Measurements from ENCODE around the gene SNW1.

Gene SNW1

DNA sequence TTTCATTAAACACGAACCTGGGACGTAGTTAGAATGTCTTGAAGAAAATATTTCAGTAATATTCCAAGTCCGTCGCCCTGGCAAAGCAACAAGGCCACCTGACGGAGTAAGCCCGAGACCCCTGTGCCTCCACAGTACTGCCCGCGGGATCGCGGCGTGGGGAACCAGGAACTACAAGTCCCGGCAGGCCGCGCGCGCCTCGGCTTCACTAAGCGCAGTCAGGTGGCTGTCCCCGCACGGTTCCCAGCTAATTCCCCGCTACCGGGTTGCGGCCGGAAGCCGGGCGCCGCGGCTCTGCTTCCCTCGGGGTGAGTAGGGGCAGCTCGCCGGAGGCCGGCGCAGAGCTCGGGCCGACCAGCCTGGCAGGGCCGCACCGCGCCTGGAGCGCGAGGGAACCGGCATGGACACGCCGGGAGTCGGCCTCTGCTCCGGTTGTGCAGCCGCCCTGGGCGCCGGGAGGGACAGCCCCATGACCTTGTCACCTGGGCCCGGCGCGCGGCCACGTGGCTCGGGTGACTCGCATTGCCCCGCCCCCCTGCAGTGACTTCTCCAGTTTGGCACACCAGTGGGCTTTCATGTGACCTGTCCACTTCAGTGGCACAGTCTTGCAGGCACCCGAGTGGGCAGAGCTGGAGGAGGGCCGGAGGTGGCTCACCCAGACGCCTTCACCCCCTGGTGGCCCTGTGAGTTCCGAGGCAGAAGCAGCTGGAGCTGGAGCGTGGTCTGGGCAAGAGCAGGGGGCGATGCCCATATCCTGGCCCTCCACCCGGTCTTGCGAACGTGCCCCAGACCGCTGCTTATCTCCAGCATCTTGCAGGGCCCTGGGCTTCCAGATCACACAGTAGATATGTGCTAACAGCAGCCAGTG, 39.1 kb upstream of the SNW1 start, which contains the start of gene ADCK1 (continued):
- TF ChIP-seq ZBTB1 (tag by site-specific recombination; IDR thresholded peaks at IDR 0.05) (no peak), AEBP2 (tag by site-specific recombination; IDR thresholded peaks at IDR 0.05; ENCODE audit: borderline replicate concordance) (no peak), ZNF114 (tag by site-specific recombination; IDR thresholded peaks at IDR 0.05) (no peak), ZNF239 (tag by site-specific recombination; IDR thresholded peaks at IDR 0.05) (no peak), ZNF610 (tag by site-specific recombination; IDR thresholded peaks at IDR 0.05; ENCODE audit: borderline replicate concordance) (no peak), ZNF433 (tag by site-specific recombination; IDR thresholded peaks at IDR 0.05; ENCODE audit: low read depth) (no peak), ZNF707 (tag by site-specific recombination; IDR thresholded peaks at IDR 0.05) (no peak), ZNF48 (tag by site-specific recombination; IDR thresholded peaks at IDR 0.05) (no peak), ZBTB7A (tag by site-specific recombination; IDR thresholded peaks at IDR 0.05; ENCODE audit: low read depth) (no peak), ZNF148 (tag by site-specific recombination; IDR thresholded peaks at IDR 0.05; ENCODE audit: borderline replicate concordance) (no peak), ZNF624 (tag by site-specific recombination; IDR thresholded peaks at IDR 0.05) (no peak), ZNF335 (tag by site-specific recombination; conservative IDR thresholded peaks at IDR 0.05) (peak; percentile 98), MZF1 (tag by site-specific recombination; IDR thresholded peaks at IDR 0.05; ENCODE audit: borderline replicate concordance) (no peak), ZNF501 (tag by site-specific recombination; IDR thresholded peaks at IDR 0.05) (no peak), IKZF3 (tag by site-specific recombination; IDR thresholded peaks at IDR 0.05) (peak; percentile 50; the same call in 1 of the 2 replicates), ZNF658 (tag by site-specific recombination; IDR thresholded peaks at IDR 0.05) (no peak), SETDB1 (IDR thresholded peaks at IDR 0.05; ENCODE audit: insufficient read length, low read length) (no peak), ZNF623 (tag by site-specific recombination; IDR thresholded peaks at IDR 0.05) (no peak), SCRT2 (tag by site-specific recombination; IDR thresholded peaks at IDR 0.05) (peak; percentile 96), ZNF514 (tag by site-specific recombination; IDR thresholded peaks at IDR 0.05) (no peak), ZNF362 (tag by site-specific recombination; IDR thresholded peaks at IDR 0.05) (peak; percentile 73), ZNF704 (tag by site-specific recombination; IDR thresholded peaks at IDR 0.05) (peak; percentile 96), ZNF19 (tag by site-specific recombination; IDR thresholded peaks at IDR 0.05; ENCODE audit: low read depth) (no peak), ZNF341 (tag by site-specific recombination; IDR thresholded peaks at IDR 0.05; ENCODE audit: low read depth) (peak; percentile 56)
- TF ChIP-seq, protein P1, sequence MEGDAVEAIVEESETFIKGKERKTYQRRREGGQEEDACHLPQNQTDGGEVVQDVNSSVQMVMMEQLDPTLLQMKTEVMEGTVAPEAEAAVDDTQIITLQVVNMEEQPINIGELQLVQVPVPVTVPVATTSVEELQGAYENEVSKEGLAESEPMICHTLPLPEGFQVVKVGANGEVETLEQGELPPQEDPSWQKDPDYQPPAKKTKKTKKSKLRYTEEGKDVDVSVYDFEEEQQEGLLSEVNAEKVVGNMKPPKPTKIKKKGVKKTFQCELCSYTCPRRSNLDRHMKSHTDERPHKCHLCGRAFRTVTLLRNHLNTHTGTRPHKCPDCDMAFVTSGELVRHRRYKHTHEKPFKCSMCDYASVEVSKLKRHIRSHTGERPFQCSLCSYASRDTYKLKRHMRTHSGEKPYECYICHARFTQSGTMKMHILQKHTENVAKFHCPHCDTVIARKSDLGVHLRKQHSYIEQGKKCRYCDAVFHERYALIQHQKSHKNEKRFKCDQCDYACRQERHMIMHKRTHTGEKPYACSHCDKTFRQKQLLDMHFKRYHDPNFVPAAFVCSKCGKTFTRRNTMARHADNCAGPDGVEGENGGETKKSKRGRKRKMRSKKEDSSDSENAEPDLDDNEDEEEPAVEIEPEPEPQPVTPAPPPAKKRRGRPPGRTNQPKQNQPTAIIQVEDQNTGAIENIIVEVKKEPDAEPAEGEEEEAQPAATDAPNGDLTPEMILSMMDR (tag by site-specific recombination; IDR thresholded peaks at IDR 0.05) = peak; percentile 55; the same call in 1 of the 2 replicates
- TF ChIP-seq, protein P2, sequence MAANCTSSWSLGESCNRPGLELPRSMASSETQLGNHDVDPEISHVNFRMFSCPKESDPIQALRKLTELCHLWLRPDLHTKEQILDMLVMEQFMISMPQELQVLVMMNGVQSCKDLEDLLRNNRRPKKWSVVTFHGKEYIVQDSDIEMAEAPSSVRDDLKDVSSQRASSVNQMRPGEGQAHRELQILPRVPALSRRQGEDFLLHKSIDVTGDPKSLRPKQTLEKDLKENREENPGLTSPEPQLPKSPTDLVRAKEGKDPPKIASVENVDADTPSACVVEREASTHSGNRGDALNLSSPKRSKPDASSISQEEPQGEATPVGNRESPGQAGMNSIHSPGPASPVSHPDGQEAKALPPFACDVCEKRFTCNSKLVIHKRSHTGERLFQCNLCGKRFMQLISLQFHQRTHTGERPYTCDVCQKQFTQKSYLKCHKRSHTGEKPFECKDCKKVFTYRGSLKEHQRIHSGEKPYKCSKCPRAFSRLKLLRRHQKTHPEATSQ (tag by site-specific recombination; IDR thresholded peaks at IDR 0.05) = 0 out of 2 replicates have a peak, but pooled peaks have one; percentile 53
- TF ChIP-seq, protein P3, sequence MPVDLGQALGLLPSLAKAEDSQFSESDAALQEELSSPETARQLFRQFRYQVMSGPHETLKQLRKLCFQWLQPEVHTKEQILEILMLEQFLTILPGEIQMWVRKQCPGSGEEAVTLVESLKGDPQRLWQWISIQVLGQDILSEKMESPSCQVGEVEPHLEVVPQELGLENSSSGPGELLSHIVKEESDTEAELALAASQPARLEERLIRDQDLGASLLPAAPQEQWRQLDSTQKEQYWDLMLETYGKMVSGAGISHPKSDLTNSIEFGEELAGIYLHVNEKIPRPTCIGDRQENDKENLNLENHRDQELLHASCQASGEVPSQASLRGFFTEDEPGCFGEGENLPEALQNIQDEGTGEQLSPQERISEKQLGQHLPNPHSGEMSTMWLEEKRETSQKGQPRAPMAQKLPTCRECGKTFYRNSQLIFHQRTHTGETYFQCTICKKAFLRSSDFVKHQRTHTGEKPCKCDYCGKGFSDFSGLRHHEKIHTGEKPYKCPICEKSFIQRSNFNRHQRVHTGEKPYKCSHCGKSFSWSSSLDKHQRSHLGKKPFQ (tag by site-specific recombination; IDR thresholded peaks at IDR 0.05) = no peak
